CD4-positive, alpha-beta T cell (primary cell): ENCODE results near the gene CPNE4. TPM values are rescaled to one million over a fixed set of nuclear protein-coding genes. Genes with fewer than 3 reads are reported as not detected.

Experiments used
- ATAC-seq: fragments of 200-7000 bp; cut with Tn5 transposase; one replicate; pipeline ENCODE4 v1.10.0; 2022; ENCODE audit warnings: mild to moderate bottlenecking; ENCODE audit not compliant: poor library complexity
- CTCF ChIA-PET: fragments of 350-600 bp; sonication (Branson Sonifier 250); formaldehyde crosslinking; loops from one replicate; lab custom pipeline; 2021; ENCODE audit warnings: antibody characterized with exemption, inconsistent platforms; lab: Charles Lee
- POLR2A ChIA-PET: fragments of 350-600 bp; sonication (Branson Sonifier 250); formaldehyde crosslinking; loops from one replicate; lab custom pipeline; 2021; ENCODE audit warnings: antibody characterized with exemption, inconsistent platforms; lab: Charles Lee
- DNase-seq, 14 experiments: peaks; one replicate each; pipeline ENCODE4 v3.0.0-alpha.2; 2013 to 2020; ENCODE audit warnings: mixed read lengths in 2 of 14
- H3K27ac ChIP-seq, 2 donors: one replicate each; pipeline versions ENCODE4 v1.5.1 to v1.7.0; 2013; ENCODE audit warnings: low read length in 2 of 2, low read depth in 1 of 2, mild to moderate bottlenecking in 1 of 2
- H3K27me3 ChIP-seq, 2 experiments: 1 replicate in 1 of 2; 2 replicates in 1 of 2; pipeline versions ENCODE4 v1.6.1 to v1.7.0; 2013; ENCODE audit warnings: low read length in 2 of 2, control low read depth in 1 of 2, mild to moderate bottlenecking in 1 of 2, moderate library complexity in 1 of 2; ENCODE audit not compliant: insufficient read depth in 2 of 2, control insufficient read depth in 1 of 2
- H3K36me3 ChIP-seq: one replicate; pipeline ENCODE4 v1.6.1; 2013; ENCODE audit warnings: low read length, control low read depth; ENCODE audit not compliant: insufficient read depth
- H3K4me1 ChIP-seq: one replicate; pipeline ENCODE4 v1.6.1; 2013; ENCODE audit warnings: low read length, control low read depth; ENCODE audit not compliant: insufficient read depth
- H3K4me3 ChIP-seq: one replicate; pipeline ENCODE4 v1.5.1; 2013; ENCODE audit warnings: mild to moderate bottlenecking, low read length, moderate library complexity
- H3K9me3 ChIP-seq, 2 experiments: 1 replicate in 1 of 2; 2 replicates in 1 of 2; pipeline versions ENCODE4 v1.6.1 to v1.7.0; 2013; ENCODE audit warnings: low read length in 2 of 2, mild to moderate bottlenecking in 2 of 2, control low read depth in 1 of 2, moderate library complexity in 1 of 2; ENCODE audit not compliant: control insufficient read depth in 1 of 2, insufficient read depth in 1 of 2
- H3K27ac Mint-ChIP-seq: one replicate; pipeline ENCODE4 v1.8.0; 2020; ENCODE audit warnings: mixed read lengths
- H3K27me3 Mint-ChIP-seq: one replicate; pipeline ENCODE4 v1.8.0; 2021; ENCODE audit warnings: mixed read lengths
- H3K36me3 Mint-ChIP-seq: one replicate; pipeline ENCODE4 v1.8.0; 2021; ENCODE audit warnings: low read depth, mixed read lengths
- H3K4me1 Mint-ChIP-seq: one replicate; pipeline ENCODE4 v1.8.0; 2021; ENCODE audit warnings: low read depth, mixed read lengths
- H3K4me3 Mint-ChIP-seq: one replicate; pipeline ENCODE4 v1.8.0; 2020; ENCODE audit warnings: mild to moderate bottlenecking, mixed read lengths
- H3K9me3 Mint-ChIP-seq: one replicate; pipeline ENCODE4 v1.8.0; 2020; ENCODE audit warnings: mixed read lengths
- CTCF ChIP-seq: fragments of 200-600 bp; IDR thresholded peaks from one replicate; pipeline ENCODE4 v1.8.0; 2022; ENCODE audit warnings: antibody characterized with exemption, mild to moderate bottlenecking
- intact Hi-C, 2 experiments: fragments of 100-400 bp; cut with DNase I in 1 of 2; cut with micrococcal nuclease in 1 of 2; formaldehyde crosslinking; loops; one replicate each; pipeline versions ENCODE4 v1.15.1 to v1.9.0; 2023 to 2025; cut with DNase I, micrococcal nuclease
- total RNA-seq, 174 experiments: library from RNA in 2 of 174; stranded (reverse) in 2 of 174; gene quantifications; one replicate each; pipeline ENCODE4 v1.2.3 and lab custom pipeline; 2021 to 2026

The CPNE4 gene
- total RNA-seq, 2 experiments from 2014 or later: not detected

- H3K36me3 Mint-ChIP-seq: no peaks in the 10 kb centered on the region
- Histone ChIP-seq H3K27ac (no peak overlapping the region), H3K27me3 (no peaks in the 10 kb centered on the region), H3K4me3 (no peak overlapping the region), H3K4me1 (no peaks in the 10 kb centered on the region), H3K36me3 (no peaks in the 10 kb centered on the region), H3K9me3 (no peaks in the 10 kb centered on the region)
- intact Hi-C loops: no loop called here
- ChIA-PET POLR2A (no interaction called here), CTCF (no interaction called here)
- TF ChIP-seq CTCF: no peak
- peaks cover 49% of the 10 kb centered on the region for H3K27me3 Mint-ChIP-seq
- no peaks in the 10 kb centered on the region for H3K4me1 Mint-ChIP-seq
- no peak overlapping the region for H3K4me3 Mint-ChIP-seq
- ATAC-seq (no peak), DNase-seq (no peak)
- H3K9me3 Mint-ChIP-seq: no peaks in the 10 kb centered on the region
- no peak overlapping the region for H3K27ac Mint-ChIP-seq
These were observed 495.8 kb downstream of the CPNE4 start for GRCh38 chr3:131538968-131539367.

- no peak for ATAC-seq
- CTCF ChIA-PET: no interaction called here
- intact Hi-C loops: no loop called here
These were observed 497.3 kb downstream of the CPNE4 start for GRCh38 chr3:131537531-131537930.

GRCh38 chr3:131535596-131535995 lies 499.2 kb downstream of the CPNE4 start:
- peaks cover 63% of the 10 kb centered on the region for H3K27me3 Mint-ChIP-seq
- intact Hi-C loops: no loop called here
- ATAC-seq (no peak), DNase-seq (no peak)
- no peak overlapping the region for H3K4me3 Mint-ChIP-seq
- H3K9me3 Mint-ChIP-seq: peaks cover 4% of the 10 kb centered on the region
- H3K36me3 Mint-ChIP-seq: no peaks in the 10 kb centered on the region
- H3K27ac Mint-ChIP-seq: no peak overlapping the region
- H3K9me3 ChIP-seq: no peaks in the 10 kb centered on the region
- H3K4me3 ChIP-seq: no peak overlapping the region
- ChIA-PET POLR2A (no interaction called here), CTCF (no interaction called here)
- no peaks in the 10 kb centered on the region for H3K36me3 ChIP-seq
- TF ChIP-seq CTCF: no peak
- no peak overlapping the region for H3K27ac ChIP-seq
- H3K4me1 Mint-ChIP-seq: no peaks in the 10 kb centered on the region
- H3K4me1 ChIP-seq: no peaks in the 10 kb centered on the region
- H3K27me3 ChIP-seq: no peaks in the 10 kb centered on the region

More at GRCh38 chr3:131537531-131537930, 497.3 kb downstream of the CPNE4 start:
- TF ChIP-seq CTCF: no peak
- Histone ChIP-seq H3K27me3 (no peaks in the 10 kb centered on the region), H3K36me3 (no peaks in the 10 kb centered on the region), H3K4me1 (no peaks in the 10 kb centered on the region), H3K27ac (no peak overlapping the region), H3K4me3 (no peak overlapping the region), H3K9me3 (no peaks in the 10 kb centered on the region)
- no peak overlapping the region for H3K4me3 Mint-ChIP-seq
- H3K9me3 Mint-ChIP-seq: peaks cover 2% of the 10 kb centered on the region
- H3K27me3 Mint-ChIP-seq: peaks cover 55% of the 10 kb centered on the region
- no peak overlapping the region for H3K27ac Mint-ChIP-seq
- POLR2A ChIA-PET: no interaction called here
- no peaks in the 10 kb centered on the region for H3K36me3 Mint-ChIP-seq
- DNase-seq: no peak
- no peaks in the 10 kb centered on the region for H3K4me1 Mint-ChIP-seq
